Calu3 (cell line): ENCODE measurements around the gene NBPF11. TPM values are rescaled to one million over a fixed set of nuclear protein-coding genes. Genes with fewer than 3 reads are reported as not detected.
"Not testable (repeated sequence)": the region's sequence is repeated elsewhere in the genome, so short reads cannot be mapped to it uniquely, and the experiment has no call there.

Experiments
- BruUV-seq: library from RNA; stranded (reverse); fragments of 400-500 nt; replicated peaks from 2 replicates; lab custom pipeline; 2021; lab: Mats Ljungman, UMichigan
- CTCF ChIA-PET: fragments of 300-600 bp; sonication (Branson Sonifier 250); formaldehyde crosslinking; loops from one replicate; lab custom pipeline; 2022; ENCODE audit warnings: antibody characterized with exemption; lab: Charles Lee
- DNase-seq: peaks from one replicate; pipeline ENCODE4 v3.0.0; 2022
- H3K27ac Mint-ChIP-seq: one replicate; pipeline ENCODE4 v1.8.0; 2022; ENCODE audit warnings: mixed read lengths; ENCODE audit not compliant: unreplicated experiment
- H3K27me3 Mint-ChIP-seq: one replicate; pipeline ENCODE4 v1.8.0; 2022; ENCODE audit warnings: mixed read lengths; ENCODE audit not compliant: unreplicated experiment
- H3K36me3 Mint-ChIP-seq: one replicate; pipeline ENCODE4 v1.8.0; 2022; ENCODE audit warnings: mild to moderate bottlenecking, moderate library complexity, mixed read lengths; ENCODE audit not compliant: insufficient read depth, unreplicated experiment
- H3K4me1 Mint-ChIP-seq: one replicate; pipeline ENCODE4 v1.8.0; 2022; ENCODE audit warnings: mild to moderate bottlenecking, low read depth, mixed read lengths; ENCODE audit not compliant: unreplicated experiment
- H3K4me3 Mint-ChIP-seq: one replicate; pipeline ENCODE4 v1.8.0; 2022; ENCODE audit warnings: mild to moderate bottlenecking, low read depth, moderate library complexity, mixed read lengths; ENCODE audit not compliant: unreplicated experiment
- H3K9me3 Mint-ChIP-seq: one replicate; pipeline ENCODE4 v1.8.0; 2022; ENCODE audit warnings: low read depth, mixed read lengths; ENCODE audit not compliant: unreplicated experiment
- intact Hi-C: fragments of 100-400 bp; cut with micrococcal nuclease; formaldehyde crosslinking; loops from one replicate; pipeline ENCODE4 v1.10.0; 2022; ENCODE audit not compliant: unreplicated experiment
- total RNA-seq: library from RNA; stranded (reverse); gene quantifications from 2 replicates; pipeline ENCODE4 v1.2.3, GENCODE V29; 2022

NBPF11 gene
- total RNA-seq, 1 experiment from 2014 or later, result 13.7 TPM

DNA sequence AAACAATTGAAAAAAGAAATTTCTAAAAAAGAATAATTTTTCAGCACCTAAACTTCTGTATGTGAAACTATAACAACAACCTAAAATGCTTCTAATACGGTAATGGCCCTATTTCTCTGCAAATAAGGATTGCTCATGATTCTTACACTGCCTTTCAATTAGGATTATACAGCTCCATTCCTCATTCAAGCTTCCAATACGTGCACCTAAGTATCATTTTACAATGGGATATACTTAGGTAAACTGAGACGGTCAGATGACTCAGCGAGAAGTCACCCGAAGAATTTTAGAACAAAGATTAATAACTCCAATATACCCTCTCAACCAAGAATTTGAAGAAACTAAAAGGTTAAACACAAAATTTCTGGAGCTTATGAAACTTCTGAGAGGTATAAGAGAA lies 83.9 kb downstream of the NBPF11 start:
- BruUV-seq, H3K4me3 Mint-ChIP-seq, CTCF ChIA-PET, DNase-seq, H3K4me1 Mint-ChIP-seq, H3K27ac Mint-ChIP-seq, intact Hi-C loops, H3K36me3 Mint-ChIP-seq, H3K27me3 Mint-ChIP-seq, H3K9me3 Mint-ChIP-seq: not testable (repeated sequence)

DNA sequence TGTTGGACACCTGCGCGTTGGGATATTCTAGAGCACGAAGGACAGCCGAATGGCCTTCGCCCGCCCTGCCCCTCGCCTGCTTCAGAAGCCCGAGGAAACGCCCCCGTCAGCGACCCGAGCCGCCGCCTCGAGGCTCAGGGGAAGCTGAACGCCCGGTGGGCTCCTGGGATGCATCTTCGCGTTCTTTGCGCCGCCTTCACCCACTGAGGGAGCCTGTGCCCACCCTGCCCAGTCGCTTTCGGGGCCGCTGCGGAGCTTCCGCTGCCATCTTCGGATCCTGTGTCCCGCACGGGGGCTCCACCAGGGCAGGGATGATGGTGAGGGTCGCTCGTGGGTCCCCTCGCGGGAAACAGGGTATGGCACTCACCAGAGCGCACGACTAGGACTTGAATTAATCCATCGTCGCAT lies 91.8 kb downstream of the NBPF11 start:
- H3K4me3 Mint-ChIP-seq, BruUV-seq, H3K9me3 Mint-ChIP-seq, intact Hi-C loops, CTCF ChIA-PET, H3K27ac Mint-ChIP-seq, H3K36me3 Mint-ChIP-seq, H3K4me1 Mint-ChIP-seq, DNase-seq: not testable (repeated sequence)
- peaks cover 33% of the 10 kb centered on the region for H3K27me3 Mint-ChIP-seq

DNA sequence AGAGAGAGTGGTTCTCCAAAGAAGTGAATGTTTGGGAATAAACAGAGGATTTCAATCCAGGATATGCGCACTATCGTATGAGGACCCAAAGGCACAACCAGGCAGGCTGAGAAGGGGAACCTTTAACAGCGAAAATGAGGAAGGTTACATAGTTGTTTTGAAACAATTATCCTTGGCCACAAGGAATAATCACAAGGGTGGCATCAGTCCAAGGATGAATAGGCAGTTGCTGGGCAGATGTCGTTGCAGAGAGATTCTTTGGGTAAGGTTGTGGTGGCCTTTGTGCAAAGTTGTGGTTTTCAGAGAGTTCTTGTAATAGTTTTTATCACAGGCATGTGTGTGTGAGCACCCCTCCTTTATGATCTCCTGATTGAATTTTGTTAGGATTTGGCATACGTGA lies 94.7 kb downstream of the NBPF11 start:
- peaks cover 27% of the 10 kb centered on the region for H3K27me3 Mint-ChIP-seq
- H3K27ac Mint-ChIP-seq, H3K4me3 Mint-ChIP-seq, H3K4me1 Mint-ChIP-seq, DNase-seq, intact Hi-C loops, BruUV-seq, H3K36me3 Mint-ChIP-seq, CTCF ChIA-PET, H3K9me3 Mint-ChIP-seq: not testable (repeated sequence)

Other genes with a start within 250 kb of the NBPF11 start
- not detected in 2 replicates for gene GJA8, start 249.5 kb downstream of the NBPF11 start, total RNA-seq
- 22.1 and 24.0 TPM in 2 replicates for gene GPR89B, start 223.9 kb downstream of the NBPF11 start, total RNA-seq